Lower leg skin (tissue), 3 donors: ENCODE results near the gene ADGRF5.

Experiments
- POLR2A ChIP-seq, 2 donors: fragments of 450-650 bp; IDR thresholded peaks; one replicate each; pipeline ENCODE4 v1.6.1; 2016 to 2017; ENCODE audit warnings: antibody characterized with exemption in 2 of 2, mild to moderate bottlenecking in 1 of 2, moderate library complexity in 1 of 2
- TF ChIP-seq, protein P1 (sequence below), 3 donors: fragments of 450-650 bp; IDR thresholded peaks; one replicate each; pipeline ENCODE4 v1.5.1; 2016; ENCODE audit warnings: antibody characterized with exemption in 3 of 3, mild to moderate bottlenecking in 3 of 3, moderate library complexity in 2 of 3

DNA sequence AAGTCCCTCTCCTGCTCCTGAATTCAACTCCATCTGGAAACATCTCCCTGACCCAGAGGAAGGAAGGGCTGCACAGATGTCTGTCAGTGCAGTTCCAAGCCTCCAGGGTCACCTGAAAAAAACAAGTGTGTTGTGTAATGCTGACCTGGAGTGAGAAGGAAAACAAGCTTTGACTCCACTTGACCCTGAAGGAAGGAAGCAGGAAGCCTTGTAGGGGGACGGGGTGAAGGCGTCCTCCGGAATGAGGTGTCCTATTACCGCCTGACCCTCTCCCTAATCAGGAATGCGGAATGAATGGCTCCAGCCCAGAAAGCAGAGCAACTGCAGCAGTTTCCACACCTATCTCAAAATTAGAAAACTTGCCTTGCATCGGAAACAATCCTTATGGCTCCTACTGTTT, 13.9 kb upstream of the ADGRF5 start:
- TF ChIP-seq, protein P1, sequence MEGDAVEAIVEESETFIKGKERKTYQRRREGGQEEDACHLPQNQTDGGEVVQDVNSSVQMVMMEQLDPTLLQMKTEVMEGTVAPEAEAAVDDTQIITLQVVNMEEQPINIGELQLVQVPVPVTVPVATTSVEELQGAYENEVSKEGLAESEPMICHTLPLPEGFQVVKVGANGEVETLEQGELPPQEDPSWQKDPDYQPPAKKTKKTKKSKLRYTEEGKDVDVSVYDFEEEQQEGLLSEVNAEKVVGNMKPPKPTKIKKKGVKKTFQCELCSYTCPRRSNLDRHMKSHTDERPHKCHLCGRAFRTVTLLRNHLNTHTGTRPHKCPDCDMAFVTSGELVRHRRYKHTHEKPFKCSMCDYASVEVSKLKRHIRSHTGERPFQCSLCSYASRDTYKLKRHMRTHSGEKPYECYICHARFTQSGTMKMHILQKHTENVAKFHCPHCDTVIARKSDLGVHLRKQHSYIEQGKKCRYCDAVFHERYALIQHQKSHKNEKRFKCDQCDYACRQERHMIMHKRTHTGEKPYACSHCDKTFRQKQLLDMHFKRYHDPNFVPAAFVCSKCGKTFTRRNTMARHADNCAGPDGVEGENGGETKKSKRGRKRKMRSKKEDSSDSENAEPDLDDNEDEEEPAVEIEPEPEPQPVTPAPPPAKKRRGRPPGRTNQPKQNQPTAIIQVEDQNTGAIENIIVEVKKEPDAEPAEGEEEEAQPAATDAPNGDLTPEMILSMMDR (IDR thresholded peaks at IDR 0.05) = no peak
- no peak for TF ChIP-seq POLR2A (IDR thresholded peaks at IDR 0.05)
